Karpas-422 (cell line): ENCODE measurements around the gene GTF2E1. TPM values are rescaled to one million over a fixed set of nuclear protein-coding genes. Genes with fewer than 3 reads are reported as not detected.
A peak's percentile ranks its signal among the peaks of the same experiment; 100 is the strongest.
"Not testable (repeated sequence)": the region's sequence is repeated elsewhere in the genome, so short reads cannot be mapped to it uniquely, and the experiment has no call there.

Source experiments
- DNase-seq: peaks from one replicate; pipeline ENCODE4 v3.0.0-alpha.2; 2015
- H2AFZ ChIP-seq: fragments of 200-600 bp; sonication (generic); 2 replicates; pipeline ENCODE4 v1.6.1; 2014; ENCODE audit warnings: antibody characterized with exemption, low read length, mixed read lengths
- H3K27ac ChIP-seq: fragments of 200-600 bp; sonication (generic); 2 replicates; pipeline ENCODE4 v1.5.1; 2014; ENCODE audit warnings: mild to moderate bottlenecking, low read length, moderate library complexity
- H3K27me3 ChIP-seq: fragments of 200-600 bp; sonication (generic); 2 replicates; pipeline ENCODE4 v1.6.1; 2014; ENCODE audit warnings: low read length, mixed read lengths
- H3K36me3 ChIP-seq: fragments of 200-600 bp; sonication (generic); 2 replicates; pipeline ENCODE4 v1.6.1; 2014; ENCODE audit warnings: low read length, mixed read lengths; ENCODE audit not compliant: insufficient read depth
- H3K4me1 ChIP-seq: fragments of 200-600 bp; sonication (generic); 2 replicates; pipeline ENCODE4 v1.6.1; 2014; ENCODE audit warnings: mild to moderate bottlenecking, low read length, mixed read lengths
- H3K4me2 ChIP-seq: fragments of 200-600 bp; sonication (generic); 2 replicates; pipeline ENCODE4 v1.6.1; 2014; ENCODE audit warnings: low read length, low read depth, mild to moderate bottlenecking; ENCODE audit not compliant: poor library complexity, severe bottlenecking
- H3K4me3 ChIP-seq: fragments of 200-600 bp; sonication (generic); 2 replicates; pipeline ENCODE4 v1.5.1; 2014; ENCODE audit warnings: mild to moderate bottlenecking, antibody characterized with exemption, low read length, mixed read lengths
- H3K79me2 ChIP-seq: fragments of 200-600 bp; sonication (generic); 2 replicates; pipeline ENCODE4 v1.6.1; 2014; ENCODE audit warnings: mild to moderate bottlenecking, low read length, mixed read lengths
- H3K9ac ChIP-seq: fragments of 200-600 bp; sonication (generic); 2 replicates; pipeline ENCODE4 v1.6.0; 2014; ENCODE audit warnings: low read length
- H3K9me2 ChIP-seq: fragments of 200-600 bp; sonication (generic), shearing (Covaris generic); replicated peaks from 2 replicates; pipeline ENCODE4 v1.6.0; 2014; ENCODE audit warnings: mild to moderate bottlenecking, low read length, moderate library complexity; ENCODE audit not compliant: insufficient read depth
- H3K9me3 ChIP-seq: fragments of 300-700, 200-600 bp; sonication (generic); 2 replicates; pipeline ENCODE4 v1.6.1; 2014; ENCODE audit warnings: low read length, mixed read lengths
- H4K20me1 ChIP-seq: fragments of 200-600 bp; sonication (generic); 2 replicates; pipeline ENCODE4 v1.6.1; 2014; ENCODE audit warnings: mild to moderate bottlenecking, antibody characterized with exemption, low read length, low read depth; ENCODE audit not compliant: insufficient read depth
- total RNA-seq: library from RNA; depleted of rRNA; stranded (reverse); fragments of >200 nt; shearing (Covaris generic); gene quantifications from 2 replicates; pipeline ENCODE4 v1.2.3, GENCODE V29; 2014; ENCODE audit warnings: low replicate concordance

The GTF2E1 gene
- total RNA-seq, 1 experiment from 2014 or later, result 19.5 TPM

GRCh38 chr3:120772081-120772480, 29.5 kb downstream of the GTF2E1 start:
- Histone ChIP-seq H3K4me1 (peaks cover 10% of the 10 kb centered on the region), H3K4me2 (no peak overlapping the region), H3K27ac (no peak overlapping the region), H3K9ac (no peak overlapping the region), H3K36me3 (peaks cover 29% of the 10 kb centered on the region; the same call in 1 of the 2 replicates), H3K79me2 (peaks cover 75% of the 10 kb centered on the region), H4K20me1 (no peaks in the 10 kb centered on the region), H3K9me3 (no peaks in the 10 kb centered on the region), H2AFZ (no peak overlapping the region), H3K27me3 (no peaks in the 10 kb centered on the region), H3K4me3 (no peak overlapping the region), H3K9me2 (no peaks in the 10 kb centered on the region)
- DNase-seq, result no peak

- Histone ChIP-seq H2AFZ (no peak overlapping the region), H4K20me1 (no peaks in the 10 kb centered on the region), H3K4me1 (peaks cover 10% of the 10 kb centered on the region), H3K9me2 (no peaks in the 10 kb centered on the region), H3K9ac (no peak overlapping the region), H3K4me3 (no peak overlapping the region), H3K36me3 (peaks cover 29% of the 10 kb centered on the region; the same call in 1 of the 2 replicates), H3K9me3 (no peaks in the 10 kb centered on the region), H3K4me2 (no peak overlapping the region), H3K27ac (no peak overlapping the region), H3K79me2 (peaks cover 60% of the 10 kb centered on the region), H3K27me3 (no peaks in the 10 kb centered on the region)
- DNase-seq, result no peak
These were observed 31.4 kb downstream of the GTF2E1 start for GRCh38 chr3:120773932-120774331.

- no peak overlapping the region for H2AFZ ChIP-seq
- H3K4me2 ChIP-seq, result no peak overlapping the region
- no peaks in the 10 kb centered on the region for H3K27me3 ChIP-seq
- H3K79me2 ChIP-seq, result peaks cover 49% of the 10 kb centered on the region
- H3K36me3 ChIP-seq, result peaks cover 27% of the 10 kb centered on the region; the same call in 1 of the 2 replicates
- no peaks in the 10 kb centered on the region for H4K20me1 ChIP-seq
- no peaks in the 10 kb centered on the region for H3K9me3 ChIP-seq
- peaks cover 10% of the 10 kb centered on the region for H3K4me1 ChIP-seq
- no peak for DNase-seq
- no peaks in the 10 kb centered on the region for H3K9me2 ChIP-seq
- H3K27ac ChIP-seq, result no peak overlapping the region
- no peak overlapping the region for H3K9ac ChIP-seq
- no peak overlapping the region for H3K4me3 ChIP-seq
These were observed 32.9 kb downstream of the GTF2E1 start for GRCh38 chr3:120775411-120775810.

GRCh38 chr3:120778776-120779175, 36.2 kb downstream of the GTF2E1 start:
- peaks cover 19% of the 10 kb centered on the region for H3K79me2 ChIP-seq
- H3K36me3 ChIP-seq, result peaks cover 13% of the 10 kb centered on the region; the same call in 1 of the 2 replicates
- no peaks in the 10 kb centered on the region for H3K27me3 ChIP-seq
- H3K4me2 ChIP-seq, result no peak overlapping the region
- no peak overlapping the region for H3K4me3 ChIP-seq
- no peak for DNase-seq
- H3K9me2 ChIP-seq, result no peaks in the 10 kb centered on the region
- no peaks in the 10 kb centered on the region for H3K9me3 ChIP-seq
- no peak overlapping the region for H3K9ac ChIP-seq
- H4K20me1 ChIP-seq, result no peaks in the 10 kb centered on the region
- H3K4me1 ChIP-seq, result no peaks in the 10 kb centered on the region
- no peak overlapping the region for H3K27ac ChIP-seq
- no peak overlapping the region for H2AFZ ChIP-seq

GRCh38 chr3:120780977-120781376, 38.4 kb downstream of the GTF2E1 start:
- DNase-seq, result no peak
- Histone ChIP-seq H3K4me3 (no peak overlapping the region), H3K27ac (no peak overlapping the region), H3K79me2 (peaks cover 7% of the 10 kb centered on the region), H3K4me2 (no peak overlapping the region), H3K9ac (no peak overlapping the region), H3K4me1 (peaks cover 5% of the 10 kb centered on the region), H3K9me2 (no peaks in the 10 kb centered on the region), H3K9me3 (no peaks in the 10 kb centered on the region), H2AFZ (no peak overlapping the region), H3K36me3 (peaks cover 13% of the 10 kb centered on the region; the same call in 1 of the 2 replicates), H4K20me1 (no peaks in the 10 kb centered on the region), H3K27me3 (no peaks in the 10 kb centered on the region)

- H2AFZ ChIP-seq, H3K79me2 ChIP-seq, H4K20me1 ChIP-seq, DNase-seq, H3K27me3 ChIP-seq, H3K9me2 ChIP-seq, H3K4me3 ChIP-seq, H3K9ac ChIP-seq, H3K9me3 ChIP-seq: not testable (repeated sequence)
- Histone ChIP-seq H3K27ac (peak overlapping the region; percentile 26; the same call in 1 of the 2 replicates), H3K4me2 (peak overlapping the region; percentile 58), H3K4me1 (peaks cover 21% of the 10 kb centered on the region), H3K36me3 (peaks cover 13% of the 10 kb centered on the region; the same call in 1 of the 2 replicates)
These were observed 43.3 kb downstream of the GTF2E1 start for GRCh38 chr3:120785832-120786231.

GRCh38 chr3:120791010-120791409, 48.5 kb downstream of the GTF2E1 start:
- Histone ChIP-seq H2AFZ (no peak overlapping the region), H3K36me3 (no peaks in the 10 kb centered on the region), H3K79me2 (no peaks in the 10 kb centered on the region), H3K9me2 (no peaks in the 10 kb centered on the region), H3K27me3 (no peaks in the 10 kb centered on the region), H3K9ac (no peak overlapping the region), H3K27ac (no peak overlapping the region), H3K4me1 (peaks cover 23% of the 10 kb centered on the region), H3K4me2 (no peak overlapping the region), H4K20me1 (no peaks in the 10 kb centered on the region), H3K4me3 (no peak overlapping the region), H3K9me3 (no peaks in the 10 kb centered on the region)
- DNase-seq, result no peak

- Histone ChIP-seq H3K9me3 (no peaks in the 10 kb centered on the region), H3K4me1 (peaks cover 14% of the 10 kb centered on the region), H3K9me2 (no peaks in the 10 kb centered on the region), H4K20me1 (no peaks in the 10 kb centered on the region), H2AFZ (no peak overlapping the region), H3K27me3 (no peaks in the 10 kb centered on the region), H3K4me2 (no peak overlapping the region), H3K36me3 (no peaks in the 10 kb centered on the region), H3K27ac (no peak overlapping the region), H3K4me3 (no peak overlapping the region), H3K9ac (no peak overlapping the region), H3K79me2 (no peaks in the 10 kb centered on the region)
- no peak for DNase-seq
These were observed 49.4 kb downstream of the GTF2E1 start for GRCh38 chr3:120791913-120792312.

GRCh38 chr3:120793601-120794000, 51.1 kb downstream of the GTF2E1 start:
- Histone ChIP-seq H3K4me1 (peaks cover 18% of the 10 kb centered on the region), H3K27me3 (no peaks in the 10 kb centered on the region), H3K4me2 (no peak overlapping the region), H2AFZ (no peak overlapping the region), H3K9me3 (no peaks in the 10 kb centered on the region), H3K36me3 (no peaks in the 10 kb centered on the region), H3K9ac (no peak overlapping the region), H3K4me3 (no peak overlapping the region), H4K20me1 (no peaks in the 10 kb centered on the region), H3K27ac (no peak overlapping the region), H3K79me2 (no peaks in the 10 kb centered on the region), H3K9me2 (no peaks in the 10 kb centered on the region)
- DNase-seq, result no peak
